KOPT-K1 (cell line): ENCODE data around the gene PRDM1.
A peak's percentile ranks its signal among the peaks of the same experiment; 100 is the strongest.

Experiments
- H3K27ac ChIP-seq: fragments of 200-600 bp; sonication (generic); 2 replicates; pipeline ENCODE4 v1.5.1; 2016; ENCODE audit warnings: antibody characterized with exemption, mild to moderate bottlenecking, low read depth, low read length; ENCODE audit not compliant: poor library complexity, severe bottlenecking
- H3K36me3 ChIP-seq: fragments of 200-600 bp; sonication (generic); 2 replicates; pipeline ENCODE4 v1.5.1; 2017; ENCODE audit warnings: antibody characterized with exemption, mild to moderate bottlenecking, low read length, moderate library complexity; ENCODE audit not compliant: insufficient read depth
- H3K9me3 ChIP-seq: fragments of 200-600 bp; sonication (generic); 2 replicates; pipeline ENCODE4 v1.5.1; 2017; ENCODE audit warnings: antibody characterized with exemption, low read length, mild to moderate bottlenecking; ENCODE audit not compliant: insufficient read depth, poor library complexity, severe bottlenecking

The PRDM1 gene

GRCh38 chr6:106085984-106086813 is at the start of gene PRDM1:
PRDM1 (plus strand) TSS chr6:106086336; CDS start chr6:106086554, 218 bp downstream.
- Histone ChIP-seq H3K9me3 (no peaks in the 10 kb centered on the region), H3K36me3 (no peaks in the 10 kb centered on the region), H3K27ac (peak within 1 kb of the TSS; percentile 30)

- Histone ChIP-seq H3K27ac (no peak overlapping the region), H3K36me3 (no peaks in the 10 kb centered on the region), H3K9me3 (peaks cover 24% of the 10 kb centered on the region)
Observed at GRCh38 chr6:106037060-106037459, 49.1 kb upstream of the PRDM1 start.

GRCh38 chr6:106039897-106040592 is 46.1 kb upstream of the PRDM1 start:
- Histone ChIP-seq H3K9me3 (peaks cover 24% of the 10 kb centered on the region), H3K27ac (no peak overlapping the region), H3K36me3 (no peaks in the 10 kb centered on the region)

- H3K36me3 ChIP-seq = no peaks in the 10 kb centered on the region
- H3K9me3 ChIP-seq = no peaks in the 10 kb centered on the region
- H3K27ac ChIP-seq = no peak overlapping the region
Observed at GRCh38 chr6:106044151-106044550, 42.0 kb upstream of the PRDM1 start.

GRCh38 chr6:106045077-106045476 is 41.1 kb upstream of the PRDM1 start:
- no peak overlapping the region for H3K27ac ChIP-seq
- no peaks in the 10 kb centered on the region for H3K36me3 ChIP-seq
- H3K9me3 ChIP-seq = no peaks in the 10 kb centered on the region

DNA sequence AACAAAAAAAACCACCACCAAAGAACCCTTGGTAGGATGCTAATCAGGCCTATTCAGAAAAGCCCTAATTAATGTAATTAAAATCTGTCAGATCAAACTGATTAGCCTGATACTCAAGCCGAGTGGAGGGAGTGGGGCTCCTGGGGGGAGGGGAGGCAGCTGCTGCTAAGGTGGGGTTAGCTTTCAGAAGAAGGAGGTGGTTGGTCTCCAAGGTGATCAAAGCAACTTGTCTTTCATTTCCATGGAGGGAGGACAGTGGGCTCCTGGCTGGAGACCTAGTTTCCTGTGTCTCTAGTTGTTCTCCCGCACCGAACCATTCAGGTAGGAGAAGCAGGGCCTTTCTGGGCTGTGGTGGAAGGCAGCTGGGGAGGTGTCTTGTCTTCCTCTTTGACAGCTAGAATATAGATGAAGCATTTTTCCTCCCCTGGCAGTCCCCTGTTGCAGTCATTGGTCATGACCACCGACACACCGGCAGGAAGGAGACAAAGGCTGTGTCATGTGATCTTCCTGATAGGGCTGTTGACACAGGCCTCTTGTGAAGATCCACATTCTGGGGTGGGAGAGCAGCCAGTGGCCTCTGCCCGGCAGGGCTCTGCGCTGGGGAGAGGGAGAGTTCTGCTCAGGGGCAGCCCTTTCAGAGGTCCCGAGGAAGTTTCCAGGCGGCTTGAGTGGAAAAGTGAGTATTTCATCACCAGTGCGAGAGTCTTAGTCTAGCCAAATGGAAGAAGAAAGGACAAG is 39.9 kb upstream of the PRDM1 start:
- no peaks in the 10 kb centered on the region for H3K9me3 ChIP-seq
- no peaks in the 10 kb centered on the region for H3K36me3 ChIP-seq
- peak overlapping the region; percentile 8 for H3K27ac ChIP-seq

DNA sequence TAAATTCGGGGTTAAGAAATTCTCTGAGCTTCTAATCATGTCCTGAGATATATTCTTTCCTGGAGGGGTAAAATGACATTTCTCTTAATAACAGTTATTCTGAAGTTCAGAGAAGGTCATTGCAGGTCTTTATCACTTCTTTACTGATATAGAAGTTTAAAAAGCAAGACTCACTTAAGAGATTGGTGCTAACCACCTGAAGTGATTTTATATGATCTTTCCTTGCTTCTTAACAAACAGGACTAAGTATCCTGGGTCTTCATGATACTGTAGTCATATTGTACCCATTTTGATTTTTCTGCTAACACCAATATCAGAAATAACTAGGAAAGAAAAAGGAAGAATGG is 39.3 kb upstream of the PRDM1 start:
- Histone ChIP-seq H3K36me3 (no peaks in the 10 kb centered on the region), H3K27ac (no peak overlapping the region), H3K9me3 (no peaks in the 10 kb centered on the region)

GRCh38 chr6:106048336-106048735 is 37.8 kb upstream of the PRDM1 start:
- H3K36me3 ChIP-seq = no peaks in the 10 kb centered on the region
- no peak overlapping the region for H3K27ac ChIP-seq
- H3K9me3 ChIP-seq = no peaks in the 10 kb centered on the region

GRCh38 chr6:106050538-106050937 is 35.6 kb upstream of the PRDM1 start:
- Histone ChIP-seq H3K9me3 (no peaks in the 10 kb centered on the region), H3K27ac (no peak overlapping the region), H3K36me3 (no peaks in the 10 kb centered on the region)

DNA sequence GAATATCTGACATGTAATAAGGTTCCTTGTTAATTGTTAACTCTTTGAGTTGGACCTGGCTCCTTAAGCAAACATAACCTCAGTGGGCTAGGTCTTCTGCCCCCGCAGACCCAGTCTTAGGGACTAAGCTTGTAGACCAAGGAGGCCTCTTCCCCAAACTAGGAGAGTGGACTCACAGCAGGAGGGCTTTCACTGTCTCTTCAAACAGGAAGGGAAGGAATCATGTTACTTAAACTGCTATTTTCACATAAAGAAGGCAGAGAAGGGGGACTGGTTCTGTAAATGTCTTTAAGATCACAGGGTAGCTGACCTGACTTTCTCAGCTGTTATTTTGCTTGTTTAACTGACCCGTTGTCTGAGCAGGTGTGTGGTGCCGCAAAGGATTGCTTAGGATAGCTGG is 34.9 kb upstream of the PRDM1 start:
- Histone ChIP-seq H3K9me3 (no peaks in the 10 kb centered on the region), H3K27ac (no peak overlapping the region), H3K36me3 (no peaks in the 10 kb centered on the region)

DNA sequence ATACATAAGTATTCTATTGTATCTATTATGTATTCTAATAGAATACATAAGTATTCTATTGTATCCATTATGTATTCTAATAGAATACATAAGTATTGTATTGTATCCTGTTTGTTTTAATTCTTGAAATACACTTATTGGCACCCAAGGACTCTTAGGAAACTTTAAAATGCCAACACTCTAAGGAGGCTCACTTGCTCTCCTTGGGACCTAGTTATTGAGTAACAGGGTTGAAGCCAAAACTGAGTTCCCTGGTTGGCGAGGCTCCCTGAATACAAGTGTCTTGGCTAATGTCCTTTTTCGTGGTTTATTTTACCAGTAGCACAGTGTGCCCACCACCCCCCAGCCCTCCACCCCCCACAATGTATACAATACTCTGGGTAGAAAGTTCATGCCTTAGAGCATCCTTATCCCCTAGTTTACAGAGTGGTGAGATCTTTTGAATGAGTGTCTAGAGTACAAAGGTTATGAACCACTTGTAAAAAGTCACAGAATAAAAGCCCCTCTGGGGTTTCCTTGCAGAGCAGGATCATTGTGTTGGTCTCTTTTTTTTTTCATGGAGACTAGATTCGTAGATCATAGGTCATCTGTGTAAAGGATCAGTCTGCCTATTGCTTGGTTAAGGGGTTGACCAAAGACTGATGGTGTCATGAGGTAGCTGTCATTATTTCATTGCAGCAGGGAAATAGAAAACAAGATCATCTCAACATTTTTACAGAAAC is 32.5 kb upstream of the PRDM1 start:
- no peak overlapping the region for H3K27ac ChIP-seq
- no peaks in the 10 kb centered on the region for H3K9me3 ChIP-seq
- H3K36me3 ChIP-seq = no peaks in the 10 kb centered on the region

- no peaks in the 10 kb centered on the region for H3K36me3 ChIP-seq
- H3K9me3 ChIP-seq = no peaks in the 10 kb centered on the region
- H3K27ac ChIP-seq = no peak overlapping the region
Observed at GRCh38 chr6:106055489-106055888, 30.6 kb upstream of the PRDM1 start.

DNA sequence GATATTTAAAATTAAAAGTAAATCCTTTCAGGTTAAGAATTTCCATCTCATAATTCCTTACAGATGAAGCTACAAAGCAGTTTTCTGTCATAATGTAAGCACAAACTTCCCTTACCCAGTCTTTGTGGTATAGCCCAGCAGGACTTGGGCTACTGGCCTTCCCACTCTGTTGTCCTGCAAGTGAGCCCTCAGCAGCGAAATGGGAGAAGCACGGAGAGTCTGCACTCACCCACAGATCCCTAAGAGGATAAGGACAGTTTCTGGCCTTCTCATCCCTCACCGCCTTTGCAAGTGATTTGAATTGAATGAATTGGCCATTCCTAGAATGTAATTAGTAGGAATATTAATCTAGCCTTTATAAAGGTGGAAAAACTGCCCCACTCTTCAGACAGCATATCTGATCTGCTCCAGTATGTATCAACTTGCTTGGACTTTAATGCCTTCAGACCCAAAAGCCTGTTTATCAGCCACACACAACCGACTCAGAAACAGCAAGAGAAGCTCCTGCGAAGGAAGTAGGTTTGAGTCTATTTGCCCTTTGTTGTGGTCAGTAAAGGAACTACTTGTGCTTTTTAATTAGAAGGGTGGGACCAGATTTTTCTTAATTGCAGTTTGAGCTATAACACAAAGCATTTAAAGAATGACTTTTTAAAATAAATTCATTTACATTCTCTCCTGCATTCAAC is 29.9 kb upstream of the PRDM1 start:
- H3K36me3 ChIP-seq = no peaks in the 10 kb centered on the region

GRCh38 chr6:106056746-106057390 is 29.3 kb upstream of the PRDM1 start:
- H3K9me3 ChIP-seq = no peaks in the 10 kb centered on the region
- H3K36me3 ChIP-seq = no peaks in the 10 kb centered on the region
- H3K27ac ChIP-seq = no peak overlapping the region

More for the DNA sequence above, 29.9 kb upstream of the PRDM1 start:
- H3K9me3 ChIP-seq = no peaks in the 10 kb centered on the region
- peak overlapping the region; percentile 51 for H3K27ac ChIP-seq
